ENCODE data around the gene POLR2A.
A peak's percentile ranks its signal among the peaks of the same experiment; 100 is the strongest.

Gene POLR2A

GRCh38 chr17:7484067-7484918 is at the start of gene POLR2A:
Gene POLR2A, plus strand, starts transcription at chr17:7484366.
- peak; percentile 100 for DNase-seq (ENCODE audit: low spot score)

GRCh38 chr17:7435676-7436555 is 48.2 kb upstream of the POLR2A start:
- no peak for DNase-seq (ENCODE audit: low spot score)

DNA sequence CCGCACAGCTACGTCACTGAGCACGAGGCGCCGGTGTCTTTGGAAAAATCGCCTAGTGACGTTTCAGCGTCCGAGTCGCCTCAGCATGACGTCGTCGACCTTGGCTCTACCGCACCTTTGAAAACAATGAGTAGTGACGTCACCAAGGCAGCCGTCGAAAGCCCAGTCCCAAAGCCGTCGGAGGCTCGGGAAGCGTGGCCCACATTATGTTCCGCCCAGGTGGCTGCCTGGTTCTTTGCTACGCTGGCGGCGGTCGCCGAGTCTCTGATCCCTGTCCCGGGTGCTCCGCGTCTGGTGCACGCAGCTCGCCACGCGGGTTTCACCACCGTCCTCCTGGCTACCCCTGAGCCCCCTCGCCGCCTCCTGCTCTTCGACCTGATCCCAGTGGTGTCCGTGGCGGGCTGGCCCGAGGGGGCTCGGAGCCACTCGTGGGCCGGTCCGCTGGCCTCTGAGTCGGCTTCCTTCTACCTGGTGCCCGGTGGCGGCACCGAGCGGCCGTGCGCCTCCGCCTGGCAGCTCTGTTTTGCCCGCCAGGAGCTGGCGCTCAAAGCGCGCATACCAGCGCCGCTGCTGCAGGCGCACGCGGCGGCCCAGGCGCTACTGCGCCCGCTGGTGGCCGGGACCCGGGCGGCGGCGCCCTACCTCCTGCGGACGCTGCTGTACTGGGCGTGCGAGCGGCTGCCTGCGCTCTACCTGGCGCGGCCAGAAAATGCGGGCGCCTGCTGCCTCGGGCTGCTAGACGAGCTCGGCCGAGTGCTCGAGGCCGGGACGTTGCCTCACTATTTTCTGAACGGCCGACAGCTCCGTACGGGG is 47.4 kb upstream of the POLR2A start:
- peak; percentile 91 for DNase-seq (ENCODE audit: low spot score)

DNA sequence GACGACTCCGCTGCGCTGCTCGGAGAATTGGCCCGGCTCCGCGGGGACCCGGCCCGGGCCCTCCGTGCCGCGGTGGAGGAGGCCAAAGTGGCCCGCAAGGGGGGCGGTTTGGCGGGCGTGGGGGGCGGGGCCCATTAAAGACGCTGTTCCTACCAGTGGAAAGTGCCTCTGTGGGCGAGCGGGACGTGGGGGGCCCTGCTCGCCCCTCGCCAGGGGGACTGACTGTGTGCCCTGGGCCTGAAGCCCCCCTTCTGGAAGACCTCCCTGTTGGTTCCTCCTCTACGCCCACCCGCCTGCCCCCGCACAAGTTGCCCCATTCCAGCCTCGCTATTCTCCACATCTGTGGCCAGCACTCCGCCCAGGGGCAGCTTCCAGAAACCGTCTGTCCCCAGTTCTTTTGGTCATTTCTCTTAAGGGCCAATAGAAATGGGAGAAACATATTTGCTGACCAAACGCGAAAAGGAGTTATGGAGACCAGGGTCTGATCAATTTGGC is 46.8 kb upstream of the POLR2A start:
- no peak for DNase-seq (ENCODE audit: low spot score)

- DNase-seq (ENCODE audit: low spot score): no peak
These were observed 46.1 kb upstream of the POLR2A start for GRCh38 chr17:7437950-7438614.

- DNase-seq (ENCODE audit: low spot score): no peak
These were observed 45.3 kb upstream of the POLR2A start for GRCh38 chr17:7438656-7439460.

DNA sequence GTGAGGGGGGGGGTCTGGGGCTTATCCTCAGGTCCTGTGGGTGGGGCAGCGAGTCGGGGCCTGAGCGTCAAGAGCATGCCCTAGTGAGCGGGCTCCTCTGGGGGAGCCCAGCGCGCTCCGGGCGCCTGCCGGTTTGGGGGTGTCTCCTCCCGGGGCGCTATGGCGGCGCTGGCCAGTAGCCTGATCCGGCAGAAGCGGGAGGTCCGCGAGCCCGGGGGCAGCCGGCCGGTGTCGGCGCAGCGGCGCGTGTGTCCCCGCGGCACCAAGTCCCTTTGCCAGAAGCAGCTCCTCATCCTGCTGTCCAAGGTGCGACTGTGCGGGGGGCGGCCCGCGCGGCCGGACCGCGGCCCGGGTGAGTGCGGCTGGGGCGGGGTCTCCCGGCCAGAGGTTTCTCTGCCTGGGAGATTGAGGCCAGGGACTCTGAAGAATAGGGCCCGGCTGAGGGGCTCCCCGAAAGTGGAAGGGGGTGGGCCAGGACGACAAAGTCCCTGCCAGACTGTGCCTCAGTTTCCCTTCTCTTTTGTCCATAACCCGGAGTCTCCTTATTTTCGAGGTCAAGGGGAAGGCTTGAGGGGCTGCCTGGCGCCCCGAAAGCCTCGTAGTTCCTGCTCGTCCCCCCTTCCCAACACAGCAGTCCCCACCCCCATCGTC is 44.6 kb upstream of the POLR2A start, which contains the start of gene FGF11:
FGF11 (plus strand) TSS at position 51 of the 651 bp plus-strand sequence; CDS start at position 160, 109 bp downstream.
- DNase-seq (ENCODE audit: low spot score): no peak

GRCh38 chr17:7440113-7440833 is 43.9 kb upstream of the POLR2A start:
- DNase-seq (ENCODE audit: low spot score): peak; percentile 37

DNA sequence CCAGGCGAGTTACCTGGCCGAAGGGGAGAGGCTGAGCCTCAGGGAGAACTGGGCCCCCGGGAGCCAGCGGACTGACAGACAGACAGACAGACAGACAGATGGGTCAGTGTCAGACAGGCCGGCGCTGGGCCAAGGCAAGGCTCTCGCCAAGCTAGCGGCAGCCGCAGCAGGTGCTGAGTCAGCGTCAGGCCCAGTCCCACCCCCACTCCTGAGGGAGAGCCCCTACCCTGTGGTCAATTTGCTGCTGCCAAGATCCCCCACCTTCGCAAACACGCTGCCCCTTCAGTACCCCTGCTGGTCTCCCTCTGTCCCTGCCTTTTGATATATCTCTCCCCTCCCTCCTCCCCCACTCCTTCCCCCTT is 43.4 kb upstream of the POLR2A start:
- no peak for DNase-seq (ENCODE audit: low spot score)

DNA sequence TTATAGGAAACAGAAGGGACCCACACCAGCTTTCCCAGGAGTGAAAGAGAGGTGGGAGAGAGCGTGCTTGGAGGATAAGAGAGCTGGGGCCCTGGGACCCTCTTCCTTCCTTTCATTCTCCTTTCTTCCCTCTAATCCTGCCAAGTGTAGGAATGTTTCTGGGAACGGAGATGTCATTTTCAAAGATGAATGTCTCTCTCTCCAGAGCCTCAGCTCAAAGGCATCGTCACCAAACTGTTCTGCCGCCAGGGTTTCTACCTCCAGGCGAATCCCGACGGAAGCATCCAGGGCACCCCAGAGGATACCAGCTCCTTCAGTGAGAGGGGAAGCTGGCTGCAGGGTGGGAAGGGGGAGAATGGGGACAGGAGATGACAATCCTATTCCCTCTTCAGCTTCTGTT is 42.9 kb upstream of the POLR2A start:
- DNase-seq (ENCODE audit: low spot score): no peak

- DNase-seq (ENCODE audit: low spot score): no peak
These were observed 42.0 kb upstream of the POLR2A start for GRCh38 chr17:7442142-7442541.

- no peak for DNase-seq (ENCODE audit: low spot score)
These were observed 40.4 kb upstream of the POLR2A start for GRCh38 chr17:7443499-7444485.

DNA sequence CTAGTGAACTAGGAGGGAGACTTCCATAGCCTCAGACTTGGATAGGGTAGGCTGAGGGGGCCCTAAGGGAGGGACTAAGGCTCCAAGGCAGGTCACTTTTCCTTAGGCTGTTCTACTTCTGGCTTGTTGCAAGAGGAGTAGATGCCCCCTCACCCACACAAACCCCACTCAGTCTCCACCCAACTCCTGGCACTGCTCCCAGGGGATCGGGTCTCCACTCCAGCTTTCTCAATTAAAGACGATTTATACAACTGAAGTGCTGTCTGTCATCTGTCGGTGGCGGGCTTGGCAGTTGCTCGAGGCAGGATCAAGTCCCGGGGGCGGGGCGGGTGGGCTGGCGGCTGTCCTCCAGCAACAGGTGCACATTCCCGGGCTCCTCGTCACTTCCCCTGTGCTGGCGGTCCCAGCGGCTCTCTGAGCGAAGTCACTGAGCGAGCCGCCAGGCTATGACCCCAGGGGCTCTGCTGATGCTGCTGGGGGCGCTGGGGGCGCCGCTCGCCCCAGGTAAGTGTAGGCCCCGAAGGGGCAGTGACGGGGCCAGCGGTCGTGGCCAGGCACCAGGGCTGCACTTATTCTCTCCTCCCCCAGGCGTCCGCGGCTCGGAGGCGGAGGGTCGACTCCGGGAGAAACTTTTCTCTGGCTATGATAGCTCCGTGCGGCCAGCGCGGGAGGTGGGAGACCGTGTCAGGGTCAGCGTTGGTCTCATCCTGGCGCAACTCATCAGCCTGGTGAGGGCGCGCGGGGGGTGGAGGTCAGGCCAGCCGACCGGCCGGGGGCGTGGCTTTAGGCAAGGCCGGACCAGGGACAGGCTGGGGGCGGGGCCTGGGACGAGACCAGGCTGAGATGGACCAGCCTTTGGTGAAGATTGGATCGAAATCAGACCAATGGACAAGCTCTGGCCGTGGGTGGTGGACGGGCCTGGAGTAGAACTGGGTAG is 39.2 kb upstream of the POLR2A start, which contains the start of gene CHRNB1:
CHRNB1 (plus strand) TSS at position 380 of the 937 bp plus-strand sequence; CDS start at position 447, 67 bp downstream.
- peak; percentile 77 for DNase-seq (ENCODE audit: low spot score)

- no peak for DNase-seq (ENCODE audit: low spot score)
These were observed 38.6 kb upstream of the POLR2A start for GRCh38 chr17:7445619-7445968.

GRCh38 chr17:7448461-7448860 is 35.7 kb upstream of the POLR2A start:
- DNase-seq (ENCODE audit: low spot score): no peak

GRCh38 chr17:7459961-7460545 is 24.1 kb upstream of the POLR2A start:
- no peak for DNase-seq (ENCODE audit: low spot score)
